B cell (primary cell): Measurements from ENCODE around the gene LAMA4.

ENCODE experiments used
- CTCF ChIP-seq: fragments of 200-600 bp; IDR thresholded peaks from one replicate; pipeline ENCODE4 v1.8.0; 2022; ENCODE audit warnings: antibody characterized with exemption, mild to moderate bottlenecking
- EZH2 ChIP-seq: IDR thresholded peaks from 2 replicates; pipeline ENCODE4 v1.6.1; 2012; ENCODE audit warnings: borderline replicate concordance, low read depth, mild to moderate bottlenecking, moderate library complexity, low read length; ENCODE audit not compliant: insufficient read depth, poor library complexity, severe bottlenecking

GRCh38 chr6:112139052-112139451 lies 115.3 kb downstream of the LAMA4 start:
- TF ChIP-seq CTCF: no peak
- TF ChIP-seq EZH2: no peak
